Tibial nerve (tissue), 4 donors: ENCODE results near the gene VPS13D.

Experiments
- EP300 ChIP-seq, 2 donors: sonication (generic); formaldehyde crosslinking; IDR thresholded peaks; one replicate each; pipeline ENCODE4 v1.6.1; 2017; ENCODE audit warnings: antibody characterized with exemption in 2 of 2, mild to moderate bottlenecking in 1 of 2
- POLR2A ChIP-seq, 2 donors: fragments of 450-650 bp; IDR thresholded peaks; one replicate each; pipeline ENCODE4 v1.6.1; 2017; ENCODE audit warnings: antibody characterized with exemption in 2 of 2, mild to moderate bottlenecking in 2 of 2, moderate library complexity in 2 of 2
- TF ChIP-seq, protein P1 (sequence below), 5 experiments: fragments of 200-600 bp in 3 of 5; fragments of 450-650 bp in 2 of 5; sonication (generic) in 3 of 5; IDR thresholded peaks; one replicate each; pipeline ENCODE4 v1.5.1; 2016 to 2019; ENCODE audit warnings: antibody characterized with exemption in 5 of 5, mild to moderate bottlenecking in 3 of 5, moderate library complexity in 2 of 5

DNA sequence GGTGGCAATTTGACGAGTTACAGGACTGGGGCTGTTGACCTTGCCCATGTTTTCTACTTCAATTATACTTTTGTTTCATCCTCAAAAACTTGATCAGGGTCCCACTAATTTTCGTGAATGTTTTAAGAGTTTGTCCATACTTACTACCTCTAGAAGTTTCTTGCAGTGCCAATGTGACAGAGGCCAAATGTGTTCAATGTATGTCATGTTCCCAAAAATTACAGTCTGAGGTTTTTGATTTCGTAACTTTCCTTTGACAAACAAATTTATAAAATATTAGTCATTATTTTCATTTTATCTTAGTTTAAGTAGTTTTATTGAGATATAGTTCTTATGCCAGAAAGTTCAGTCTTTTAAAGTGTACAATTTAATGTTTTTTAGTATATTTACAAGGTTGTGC lies 15.3 kb downstream of the VPS13D start:
- TF ChIP-seq, protein P1, sequence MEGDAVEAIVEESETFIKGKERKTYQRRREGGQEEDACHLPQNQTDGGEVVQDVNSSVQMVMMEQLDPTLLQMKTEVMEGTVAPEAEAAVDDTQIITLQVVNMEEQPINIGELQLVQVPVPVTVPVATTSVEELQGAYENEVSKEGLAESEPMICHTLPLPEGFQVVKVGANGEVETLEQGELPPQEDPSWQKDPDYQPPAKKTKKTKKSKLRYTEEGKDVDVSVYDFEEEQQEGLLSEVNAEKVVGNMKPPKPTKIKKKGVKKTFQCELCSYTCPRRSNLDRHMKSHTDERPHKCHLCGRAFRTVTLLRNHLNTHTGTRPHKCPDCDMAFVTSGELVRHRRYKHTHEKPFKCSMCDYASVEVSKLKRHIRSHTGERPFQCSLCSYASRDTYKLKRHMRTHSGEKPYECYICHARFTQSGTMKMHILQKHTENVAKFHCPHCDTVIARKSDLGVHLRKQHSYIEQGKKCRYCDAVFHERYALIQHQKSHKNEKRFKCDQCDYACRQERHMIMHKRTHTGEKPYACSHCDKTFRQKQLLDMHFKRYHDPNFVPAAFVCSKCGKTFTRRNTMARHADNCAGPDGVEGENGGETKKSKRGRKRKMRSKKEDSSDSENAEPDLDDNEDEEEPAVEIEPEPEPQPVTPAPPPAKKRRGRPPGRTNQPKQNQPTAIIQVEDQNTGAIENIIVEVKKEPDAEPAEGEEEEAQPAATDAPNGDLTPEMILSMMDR (IDR thresholded peaks at IDR 0.05) = no peak
- TF ChIP-seq POLR2A (IDR thresholded peaks at IDR 0.05) = no peak
- TF ChIP-seq EP300 (IDR thresholded peaks at IDR 0.05) = no peak
